ENCODE measurements around the gene SLC35A1. TPM values are rescaled to one million over a fixed set of nuclear protein-coding genes. Genes with fewer than 3 reads are reported as not detected.
A peak's percentile ranks its signal among the peaks of the same experiment; 100 is the strongest.

Gene SLC35A1
- total and polyA plus RNA-seq, 8 donors, result 2.2 to 117 (median 14.4) TPM

GRCh38 chr6:87473419-87473903, 687 bp downstream of the SLC35A1 start:
- no peak for TF ChIP-seq POLR2AphosphoS5 (IDR thresholded peaks at IDR 0.05)
- TF ChIP-seq POLR2A (IDR thresholded peaks at IDR 0.05), result peak in 1 of 4 donors; percentile 2
- Histone ChIP-seq H3K9me3 (no peaks in the 10 kb centered on the region), H3K4me3 (peak overlapping the region; percentile 79 to 92 (median 86)), H3K27ac (peak overlapping the region; percentile 91 to 97 (median 95)), H3K4me1 (peaks cover 8 to 37% (median 20%) of the 10 kb centered on the region in 4 donors), H3K36me3 (peaks cover 8 to 13% (median 10%) of the 10 kb centered on the region in 4 donors), H3K27me3 (no peaks in the 10 kb centered on the region)
- intact Hi-C loops (cut with DNase I; ENCODE audit: low total_unique reads), result loop anchor here (10.0 kb wide), 1 partner anchor 69 kb away; the partner anchor contains the start of gene CFAP206
- peak; percentile 37 to 83 for DNase-seq
- WGBS, 5 donors, result 0 to 3% (median 2%) methylated on average over 12 to 15 of the region's 15 CpGs

- TF ChIP-seq EP300 (IDR thresholded peaks at IDR 0.05) (no peak), POLR2AphosphoS5 (IDR thresholded peaks at IDR 0.05) (no peak), CTCF (IDR thresholded peaks at IDR 0.05) (no peak), POLR2A (IDR thresholded peaks at IDR 0.05) (no peak)
- intact Hi-C loops (cut with DNase I; ENCODE audit: low total_unique reads), result loop anchor here (10.0 kb wide), 1 partner anchor 103 kb away; the partner anchor contains the start of gene RARS2
Measured at GRCh38 chr6:87481931-87482330, 9.2 kb downstream of the SLC35A1 start.

GRCh38 chr6:87482366-87482765, 9.6 kb downstream of the SLC35A1 start:
- WGBS, 5 donors, result 47 to 82% (median 63%) methylated on average over 4 of the region's 4 CpGs
- Histone ChIP-seq H3K36me3 (peaks cover 8 to 37% (median 31%) of the 10 kb centered on the region in 4 donors), H3K4me3 (no peak overlapping the region), H3K27me3 (no peaks in the 10 kb centered on the region), H3K9me3 (peaks cover 0 to 9% (median 0%) of the 10 kb centered on the region in 4 donors), H3K27ac (no peak overlapping the region), H3K4me1 (no peaks in the 10 kb centered on the region)
- intact Hi-C loops (cut with DNase I; ENCODE audit: low total_unique reads), result loop anchor here (10.0 kb wide), 1 partner anchor 102 kb away; the partner anchor contains the start of gene RARS2
- no peak for TF ChIP-seq POLR2A (IDR thresholded peaks at IDR 0.05)
- TF ChIP-seq POLR2AphosphoS5 (IDR thresholded peaks at IDR 0.05), result no peak
- TF ChIP-seq EP300 (IDR thresholded peaks at IDR 0.05), result no peak
- TF ChIP-seq CTCF (IDR thresholded peaks at IDR 0.05), result no peak
- no peak for DNase-seq

More at GRCh38 chr6:87481931-87482330, 9.2 kb downstream of the SLC35A1 start:
- no peak for DNase-seq
- Histone ChIP-seq H3K36me3 (peaks cover 8 to 37% (median 32%) of the 10 kb centered on the region in 4 donors), H3K27ac (no peak overlapping the region), H3K4me1 (no peaks in the 10 kb centered on the region), H3K9me3 (peaks cover 0 to 9% (median 0%) of the 10 kb centered on the region in 4 donors), H3K4me3 (no peak overlapping the region), H3K27me3 (no peaks in the 10 kb centered on the region)
- 73 to 82% (median 78%) methylated on average over 3 of the region's 3 CpGs for WGBS, 5 donors

GRCh38 chr6:87483929-87484328, 11.2 kb downstream of the SLC35A1 start:
- H3K27me3 ChIP-seq, result no peaks in the 10 kb centered on the region
- no peak for DNase-seq
- no peak overlapping the region for H3K4me3 ChIP-seq
- intact Hi-C loops (cut with DNase I; ENCODE audit: low total_unique reads), result loop anchor here (10.0 kb wide), 1 partner anchor 101 kb away; the partner anchor contains the start of gene RARS2
- peaks cover 0 to 22% (median 18%) of the 10 kb centered on the region in 4 donors for H3K36me3 ChIP-seq
- no peak overlapping the region for H3K27ac ChIP-seq
- peaks cover 0 to 9% (median 0%) of the 10 kb centered on the region in 4 donors for H3K9me3 ChIP-seq
- no peaks in the 10 kb centered on the region for H3K4me1 ChIP-seq
- TF ChIP-seq EP300 (IDR thresholded peaks at IDR 0.05) (no peak), CTCF (IDR thresholded peaks at IDR 0.05) (no peak), POLR2A (IDR thresholded peaks at IDR 0.05) (no peak), POLR2AphosphoS5 (IDR thresholded peaks at IDR 0.05) (no peak)
- 64 to 88% (median 83%) methylated on average over 7 to 9 of the region's 9 CpGs for WGBS, 5 donors

GRCh38 chr6:87484491-87484890, 11.7 kb downstream of the SLC35A1 start:
- TF ChIP-seq CTCF (IDR thresholded peaks at IDR 0.05), result no peak
- no peak for TF ChIP-seq EP300 (IDR thresholded peaks at IDR 0.05)
- no peak for DNase-seq
- Histone ChIP-seq H3K27me3 (no peaks in the 10 kb centered on the region), H3K36me3 (peaks cover 0 to 24% (median 13%) of the 10 kb centered on the region in 4 donors), H3K27ac (no peak overlapping the region), H3K4me1 (no peaks in the 10 kb centered on the region), H3K9me3 (peaks cover 0 to 9% (median 0%) of the 10 kb centered on the region in 4 donors), H3K4me3 (no peak overlapping the region)
- WGBS, 5 donors, result 78 to 92% (median 87%) methylated on average over 7 of the region's 7 CpGs
- intact Hi-C loops (cut with DNase I; ENCODE audit: low total_unique reads), result loop anchor here (10.0 kb wide), 1 partner anchor 100 kb away; the partner anchor contains the start of gene RARS2
